ENCODE results near the gene WWTR1. TPM values are rescaled to one million over a fixed set of nuclear protein-coding genes. Genes with fewer than 3 reads are reported as not detected.

Gene WWTR1
- total RNA-seq, 3 donors from 2014 or later: 11.6 to 217 (median 20.7) TPM

DNA sequence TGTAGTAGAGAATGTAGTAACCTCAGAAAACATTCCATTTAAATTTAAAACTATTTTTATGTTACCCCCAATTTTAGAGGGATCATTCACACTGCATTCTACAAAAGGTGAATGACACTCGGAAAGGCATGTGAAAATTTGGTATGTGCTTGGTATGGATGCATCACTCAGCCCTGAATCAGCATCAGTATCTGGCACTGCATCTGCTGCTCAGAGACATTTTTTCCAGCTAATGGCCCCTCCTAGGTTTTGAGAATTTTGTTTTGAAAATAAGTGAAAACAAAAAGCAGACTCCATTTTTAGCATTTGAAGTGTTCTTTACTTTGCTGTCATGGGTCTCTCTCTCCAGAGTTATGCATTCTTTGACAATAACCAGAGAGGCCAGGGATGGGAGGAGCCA is 15.6 kb upstream of the WWTR1 start:
- DNase-seq: no peak

DNA sequence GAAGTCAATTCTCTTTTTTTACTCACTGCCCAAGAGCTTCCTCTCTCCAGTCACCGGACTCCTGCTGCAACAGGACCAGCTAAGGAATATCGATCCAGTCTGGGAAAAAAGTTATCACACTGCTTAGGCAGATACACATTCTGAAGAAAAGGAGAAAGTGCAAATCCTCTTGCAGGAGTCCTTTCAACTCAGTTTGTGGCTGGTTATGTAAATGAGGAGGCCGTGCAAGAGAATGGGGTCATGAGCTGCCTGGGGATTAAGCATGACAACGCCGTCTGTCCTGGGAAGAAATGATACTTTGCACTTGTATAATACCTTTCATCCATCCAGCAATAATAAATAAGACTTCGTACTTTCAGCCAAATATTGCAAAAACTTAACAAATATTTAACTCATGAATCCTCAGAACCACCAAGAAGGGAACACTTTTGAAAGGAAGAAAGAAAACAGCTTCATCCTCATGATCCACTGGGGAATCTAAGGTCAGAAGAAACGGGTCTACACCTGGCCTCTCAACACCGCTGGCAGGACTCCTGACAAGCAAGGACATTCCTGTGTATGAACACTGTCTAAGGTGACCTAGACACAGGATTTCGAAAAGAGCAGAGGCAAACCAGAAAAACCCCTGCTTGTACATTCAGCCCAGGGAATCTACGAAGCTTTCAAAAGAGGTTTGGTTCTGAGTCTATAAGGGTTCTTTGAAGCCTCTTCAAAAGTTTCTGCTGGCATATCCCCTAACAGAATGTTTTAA is 13.1 kb upstream of the WWTR1 start:
- Histone ChIP-seq H3K36me3 (ENCODE audit: low read depth) (no peaks in the 10 kb centered on the region), H3K9me3 (no peaks in the 10 kb centered on the region), H3K4me3 (no peak overlapping the region), H3K4me1 (ENCODE audit: low read depth) (no peaks in the 10 kb centered on the region)
- ATAC-seq (no peak), DNase-seq (no peak)
- TF ChIP-seq, protein P1, sequence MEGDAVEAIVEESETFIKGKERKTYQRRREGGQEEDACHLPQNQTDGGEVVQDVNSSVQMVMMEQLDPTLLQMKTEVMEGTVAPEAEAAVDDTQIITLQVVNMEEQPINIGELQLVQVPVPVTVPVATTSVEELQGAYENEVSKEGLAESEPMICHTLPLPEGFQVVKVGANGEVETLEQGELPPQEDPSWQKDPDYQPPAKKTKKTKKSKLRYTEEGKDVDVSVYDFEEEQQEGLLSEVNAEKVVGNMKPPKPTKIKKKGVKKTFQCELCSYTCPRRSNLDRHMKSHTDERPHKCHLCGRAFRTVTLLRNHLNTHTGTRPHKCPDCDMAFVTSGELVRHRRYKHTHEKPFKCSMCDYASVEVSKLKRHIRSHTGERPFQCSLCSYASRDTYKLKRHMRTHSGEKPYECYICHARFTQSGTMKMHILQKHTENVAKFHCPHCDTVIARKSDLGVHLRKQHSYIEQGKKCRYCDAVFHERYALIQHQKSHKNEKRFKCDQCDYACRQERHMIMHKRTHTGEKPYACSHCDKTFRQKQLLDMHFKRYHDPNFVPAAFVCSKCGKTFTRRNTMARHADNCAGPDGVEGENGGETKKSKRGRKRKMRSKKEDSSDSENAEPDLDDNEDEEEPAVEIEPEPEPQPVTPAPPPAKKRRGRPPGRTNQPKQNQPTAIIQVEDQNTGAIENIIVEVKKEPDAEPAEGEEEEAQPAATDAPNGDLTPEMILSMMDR (IDR thresholded peaks at IDR 0.05): no peak
- intact Hi-C loops (cut with DNase I, micrococcal nuclease): no loop called here

More for the DNA sequence above, 15.6 kb upstream of the WWTR1 start:
- no peaks in the 10 kb centered on the region for H3K4me1 ChIP-seq (ENCODE audit: low read depth)
- TF ChIP-seq, protein P1 (IDR thresholded peaks at IDR 0.05): no peak
- H3K4me3 ChIP-seq: no peak overlapping the region
- no peaks in the 10 kb centered on the region for H3K36me3 ChIP-seq (ENCODE audit: low read depth)
- ATAC-seq: no peak
- no peaks in the 10 kb centered on the region for H3K9me3 ChIP-seq
- intact Hi-C loops (cut with DNase I, micrococcal nuclease): no loop called here

DNA sequence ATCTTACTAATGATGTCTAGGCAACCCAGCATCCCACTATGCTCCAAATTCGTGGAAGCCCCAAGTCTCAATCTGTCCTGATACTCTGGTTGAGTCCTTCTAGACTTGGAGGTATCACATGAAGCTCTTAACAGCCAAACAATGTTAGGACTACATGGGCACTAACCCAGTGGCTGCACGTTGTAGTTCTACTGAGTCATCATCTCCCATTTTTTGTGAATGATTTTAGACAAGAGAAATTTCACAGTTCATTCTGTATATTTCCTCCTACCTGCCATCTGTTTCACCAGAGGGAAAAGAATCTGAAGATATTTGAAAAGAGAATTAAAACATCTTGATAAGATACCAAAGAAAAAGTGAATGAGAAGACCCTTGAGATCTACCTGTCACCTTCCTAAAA is 9.8 kb upstream of the WWTR1 start:
- Histone ChIP-seq H3K4me1 (ENCODE audit: low read depth) (no peaks in the 10 kb centered on the region), H3K9me3 (no peaks in the 10 kb centered on the region), H3K36me3 (ENCODE audit: low read depth) (no peaks in the 10 kb centered on the region), H3K4me3 (no peak overlapping the region)
- DNase-seq (no peak), ATAC-seq (no peak)
- TF ChIP-seq, protein P1 (IDR thresholded peaks at IDR 0.05): no peak
- intact Hi-C loops (cut with DNase I, micrococcal nuclease): no loop called here

DNA sequence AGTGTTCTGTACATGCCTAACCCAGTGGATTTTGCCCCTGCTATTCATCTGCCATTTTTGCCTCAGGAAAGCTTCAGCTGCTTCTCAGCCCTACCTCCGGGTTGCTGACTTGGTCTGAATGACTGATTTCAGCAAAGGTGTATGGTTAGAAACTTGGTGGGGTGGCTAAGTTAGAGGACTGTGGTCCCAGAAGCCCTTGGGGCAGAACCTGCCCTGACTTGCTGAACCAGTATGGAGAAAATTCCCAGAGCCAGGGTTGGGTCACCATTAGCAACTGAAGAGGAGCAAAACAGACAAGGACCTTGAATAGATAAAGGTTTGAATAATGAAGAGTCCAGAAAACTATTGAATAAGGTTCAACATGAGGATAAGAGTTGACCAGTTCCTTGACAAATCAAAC is 6.1 kb upstream of the WWTR1 start:
- TF ChIP-seq, protein P1 (IDR thresholded peaks at IDR 0.05): no peak
- DNase-seq (no peak), ATAC-seq (no peak)
- intact Hi-C loops (cut with DNase I, micrococcal nuclease): no loop called here
- H3K9me3 ChIP-seq: no peaks in the 10 kb centered on the region
- no peaks in the 10 kb centered on the region for H3K36me3 ChIP-seq (ENCODE audit: low read depth)
- H3K4me3 ChIP-seq: no peak overlapping the region
- H3K4me1 ChIP-seq (ENCODE audit: low read depth): no peaks in the 10 kb centered on the region

DNA sequence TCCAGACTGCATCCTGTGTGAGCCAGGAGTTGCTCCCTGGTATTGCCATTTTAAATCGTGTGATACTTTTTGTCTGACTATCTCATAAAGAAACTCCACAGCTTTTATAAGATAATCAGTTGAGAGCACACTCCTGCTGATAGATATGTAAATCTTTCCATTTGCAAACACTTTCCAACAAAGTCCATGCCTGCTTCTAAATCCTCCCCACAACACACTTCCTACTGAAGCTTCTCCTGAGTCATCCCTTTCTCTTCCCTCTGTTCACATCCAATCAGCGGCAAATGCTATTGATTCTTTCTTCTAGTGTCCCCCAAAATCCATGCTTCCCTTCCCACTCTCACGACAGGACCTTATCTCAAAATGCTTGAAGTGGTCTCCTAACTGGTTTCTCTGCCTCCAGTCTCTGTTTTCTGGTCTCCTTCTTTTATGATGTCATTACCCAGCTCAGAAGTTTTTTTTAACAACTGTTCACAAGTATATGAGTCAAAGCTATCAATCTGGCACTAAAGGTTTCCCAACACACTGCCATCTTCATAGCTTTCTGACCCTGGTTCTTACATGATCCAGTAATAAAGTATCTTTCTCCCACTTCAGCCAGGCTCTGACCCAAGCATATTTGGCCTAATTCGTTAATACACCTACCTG is 4.5 kb upstream of the WWTR1 start:
- H3K9me3 ChIP-seq: no peaks in the 10 kb centered on the region
- intact Hi-C loops (cut with DNase I, micrococcal nuclease): no loop called here
- DNase-seq (no peak), ATAC-seq (no peak)
- peaks cover 12% of the 10 kb centered on the region for H3K4me1 ChIP-seq (ENCODE audit: low read depth)
- no peaks in the 10 kb centered on the region for H3K36me3 ChIP-seq (ENCODE audit: low read depth)
- TF ChIP-seq, protein P1 (IDR thresholded peaks at IDR 0.05): no peak
- H3K4me3 ChIP-seq: no peak overlapping the region

All from mucosa of descending colon (tissue), 3 donors.